GM21619 (cell line): ENCODE measurements around the gene CFAP298.
"Not testable (repeated sequence)": the region's sequence is repeated elsewhere in the genome, so short reads cannot be mapped to it uniquely, and the experiment has no call there.

Experiments
- ATAC-seq: cut with Tn5 transposase; IDR thresholded peaks from one replicate; pipeline ENCODE4 v1.9.1; 2021; ENCODE audit not compliant: unreplicated experiment

Gene CFAP298

GRCh38 chr21:32612075-32612998, at the start of gene CFAP298:
CFAP298 (minus strand) TSS chr21:32612377; CDS start chr21:32612243, 134 bp downstream.
- ATAC-seq, result peak; percentile 91

GRCh38 chr21:32661026-32661782, 49.0 kb upstream of the CFAP298 start:
- not testable (repeated sequence) for ATAC-seq

GRCh38 chr21:32658524-32658923, 46.3 kb upstream of the CFAP298 start:
- no peak for ATAC-seq

GRCh38 chr21:32653326-32653901, 41.2 kb upstream of the CFAP298 start:
- ATAC-seq, result no peak

- ATAC-seq, result no peak
Observed at GRCh38 chr21:32648165-32648564, 36.0 kb upstream of the CFAP298 start.

GRCh38 chr21:32645261-32646182, 33.3 kb upstream of the CFAP298 start:
- ATAC-seq, result no peak

GRCh38 chr21:32641710-32642698, 29.8 kb upstream of the CFAP298 start:
- ATAC-seq, result no peak

- no peak for ATAC-seq
Observed at GRCh38 chr21:32626621-32627196, 14.5 kb upstream of the CFAP298 start.

- not testable (repeated sequence) for ATAC-seq
Observed at GRCh38 chr21:32618218-32618617, 6.0 kb upstream of the CFAP298 start.

- no peak for ATAC-seq
Observed at GRCh38 chr21:32613436-32614043, 1.4 kb upstream of the CFAP298 start.

- no peak for ATAC-seq
Observed at GRCh38 chr21:32612999-32613337, 791 bp upstream of the CFAP298 start.

GRCh38 chr21:32611471-32611997, 643 bp downstream of the CFAP298 start:
- ATAC-seq, result no peak

- not testable (repeated sequence) for ATAC-seq
Observed at GRCh38 chr21:32610940-32611339, 1.2 kb downstream of the CFAP298 start.

- ATAC-seq, result no peak
Observed at GRCh38 chr21:32608851-32609250, 3.3 kb downstream of the CFAP298 start.

- ATAC-seq, result no peak
Observed at GRCh38 chr21:32605469-32605868, 6.7 kb downstream of the CFAP298 start.

- no peak for ATAC-seq
Observed at GRCh38 chr21:32604464-32604863, 7.7 kb downstream of the CFAP298 start.

- ATAC-seq, result no peak
Observed at GRCh38 chr21:32603131-32603530, 9.0 kb downstream of the CFAP298 start.

GRCh38 chr21:32602099-32602498, 10.1 kb downstream of the CFAP298 start:
- no peak for ATAC-seq
